K562 (cell line): Measurements from ENCODE around the gene CCDC28A. TPM values are rescaled to one million over a fixed set of nuclear protein-coding genes. Genes with fewer than 3 reads are reported as not detected.

ENCODE experiments used
- ATAC-seq: fragments of 200-7000 bp; cut with Tn5 transposase; 3 replicates; pipeline ENCODE4 v1.9.1; 2020; ENCODE audit warnings: moderate library complexity
- BruUV-seq: library from RNA; stranded (reverse); fragments of 400-500 nt; replicated peaks from 2 replicates; lab custom pipeline; 2021; lab: Mats Ljungman, UMichigan
- CTCF ChIA-PET: fragments of 300-600 bp; formaldehyde crosslinking; extraction: SDS; loops from one replicate; lab custom pipeline; 2021; ENCODE audit warnings: low intra/inter-chr PET ratio; lab: Yijun Ruan, JAX
- POLR2A ChIA-PET: fragments of 300-600, 350-650 bp; sonication (Branson Sonifier 250); formaldehyde crosslinking; extraction: SDS; loops from one replicate; lab custom pipeline; 2021; ENCODE audit warnings: antibody characterized with exemption, inconsistent platforms; lab: Yijun Ruan, JAX
- DNase-seq, 4 experiments: peaks; one replicate each; pipeline versions ENCODE4 v3.0.0 to v3.0.0-alpha.2; 2011 to 2018; ENCODE audit warnings: low spot score in 3 of 4, mixed read lengths in 3 of 4; ENCODE audit errors: extremely low read depth in 1 of 4
- FAIRE-seq: peaks from 2 replicates; lab custom pipeline; 2011; peaks lifted over from hg19 to GRCh38; lab: Jason Lieb, UNC
- H2AFZ ChIP-seq: 2 replicates; pipeline ENCODE4 v1.6.0; 2011; ENCODE audit warnings: low read depth, low read length, control low read depth, inconsistent platforms
- H3K27ac ChIP-seq: fragments of 200-600 bp; 3 replicates; pipeline ENCODE4 v1.8.0; 2011; ENCODE audit warnings: low read depth, mild to moderate bottlenecking, control low read depth, inconsistent platforms, low read length, moderate library complexity, mixed read lengths; ENCODE audit errors: extremely low read depth
- H3K27me3 ChIP-seq, 2 experiments: fragments of 300-600 bp in 1 of 2; 2 replicates in 1 of 2; 3 replicates in 1 of 2; pipeline versions ENCODE4 v1.6.0 to v1.8.0; 2011; ENCODE audit warnings: inconsistent platforms in 2 of 2, low read length in 2 of 2, mild to moderate bottlenecking in 1 of 2, mixed read lengths in 1 of 2, moderate library complexity in 1 of 2; ENCODE audit not compliant: control insufficient read depth in 2 of 2, insufficient read depth in 2 of 2
- H3K36me3 ChIP-seq: fragments of 300-600 bp; 3 replicates; pipeline ENCODE4 v1.8.0; 2011; ENCODE audit warnings: mild to moderate bottlenecking, low read length, inconsistent platforms; ENCODE audit not compliant: control insufficient read depth, insufficient read depth
- H3K4me1 ChIP-seq, 2 experiments: fragments of 200-600 bp in 1 of 2; replicated peaks in 1 of 2; 2 replicates in 1 of 2; 3 replicates in 1 of 2; pipeline versions ENCODE4 v1.5.1 to v1.8.0; 2011; ENCODE audit warnings: inconsistent platforms in 2 of 2, low read length in 2 of 2, mild to moderate bottlenecking in 1 of 2, mixed read lengths in 1 of 2, moderate library complexity in 1 of 2; ENCODE audit not compliant: control insufficient read depth in 2 of 2, insufficient read depth in 2 of 2
- H3K4me2 ChIP-seq: 2 replicates; pipeline ENCODE4 v1.6.1; 2011; ENCODE audit warnings: low read length, control low read depth, inconsistent platforms, mixed read lengths; ENCODE audit not compliant: insufficient read depth
- H3K4me3 ChIP-seq: fragments of 200-600 bp; sonication (generic), shearing (Covaris generic); 2 replicates; pipeline ENCODE4 v1.5.1; 2016; ENCODE audit warnings: control low read depth, inconsistent platforms
- H3K79me2 ChIP-seq: fragments of 200-600 bp; 3 replicates; pipeline ENCODE4 v1.8.0; 2011; ENCODE audit warnings: low read length, inconsistent platforms; ENCODE audit not compliant: control insufficient read depth, insufficient read depth
- H3K9ac ChIP-seq, 2 experiments: 2 replicates each; pipeline versions ENCODE4 v1.6.0 to v1.6.1; 2011; ENCODE audit warnings: low read depth in 2 of 2, low read length in 2 of 2, control low read depth in 1 of 2, inconsistent platforms in 1 of 2, mild to moderate bottlenecking in 1 of 2, mixed read lengths in 1 of 2; ENCODE audit not compliant: insufficient read depth in 1 of 2
- H3K9me1 ChIP-seq: one replicate; pipeline ENCODE4 v1.6.0; 2011; ENCODE audit warnings: inconsistent platforms, mild to moderate bottlenecking, low read length, moderate library complexity; ENCODE audit not compliant: control insufficient read depth, insufficient read depth
- H3K9me3 ChIP-seq: replicated peaks from 2 replicates; pipeline ENCODE4 v1.5.1; 2011; ENCODE audit warnings: low read depth, low read length, inconsistent platforms; ENCODE audit not compliant: control insufficient read depth, insufficient read depth
- H4K20me1 ChIP-seq: replicated peaks from 2 replicates; pipeline ENCODE4 v1.6.1; 2011; ENCODE audit warnings: low read length, inconsistent platforms, mixed read lengths; ENCODE audit not compliant: control insufficient read depth, insufficient read depth
- ETV1 ChIP-seq: fragments of 450-650 bp; conservative IDR thresholded peaks from 2 replicates; pipeline ENCODE4 v1.6.1; 2016; ENCODE audit warnings: missing genetic modification characterization, control low read depth, low read depth, missing compliant biosample characterization
- FUS ChIP-seq: fragments of 200-400 bp; formaldehyde crosslinking; optimal IDR thresholded peaks from 2 replicates; pipeline ENCODE3; 2017; ENCODE audit warnings: low read depth, low read length
- HMG20A ChIP-seq: fragments of 450-650 bp; formaldehyde crosslinking; conservative IDR thresholded peaks from 2 replicates; pipeline ENCODE4 v1.4.0; 2020; ENCODE audit warnings: mild to moderate bottlenecking, mixed read lengths
- HMGXB4 ChIP-seq: sonication (generic); formaldehyde crosslinking; IDR thresholded peaks from 2 replicates; pipeline ENCODE4 v1.8.1; 2023; ENCODE audit warnings: mild to moderate bottlenecking, missing genetic modification reagents
- KDM1A ChIP-seq, 2 experiments: fragments of 450-650 bp; IDR thresholded peaks; 2 replicates each; pipeline ENCODE4 v1.6.1; 2016; ENCODE audit warnings: mild to moderate bottlenecking in 2 of 2
- MCM7 ChIP-seq, 2 experiments: fragments of 450-650 bp; IDR thresholded peaks; 2 replicates each; pipeline ENCODE4 v1.6.1; 2016 to 2018
- NCOA6 ChIP-seq: fragments of 450-650 bp; IDR thresholded peaks from 2 replicates; pipeline ENCODE4 v1.6.1; 2017; ENCODE audit warnings: mild to moderate bottlenecking
- SMAD1 ChIP-seq: fragments of 150-350 bp; IDR thresholded peaks from 2 replicates; pipeline ENCODE4 v1.6.1; 2014; ENCODE audit warnings: low read length, low read depth; ENCODE audit not compliant: partially characterized antibody
- SNIP1 ChIP-seq: fragments of 450-650 bp; IDR thresholded peaks from 2 replicates; pipeline ENCODE4 v1.7.1; 2017; ENCODE audit warnings: low read depth, mild to moderate bottlenecking
- SP1 ChIP-seq: sonication (generic); formaldehyde crosslinking; IDR thresholded peaks from 2 replicates; pipeline ENCODE4 v1.8.1; 2022; ENCODE audit warnings: mild to moderate bottlenecking, missing genetic modification reagents
- ZBTB9 ChIP-seq: fragments of 450-650 bp; formaldehyde crosslinking; IDR thresholded peaks from 2 replicates; pipeline ENCODE4 v1.4.0; 2020; ENCODE audit warnings: mild to moderate bottlenecking, moderate library complexity
- ZNF121 ChIP-seq: sonication (generic); formaldehyde crosslinking; conservative IDR thresholded peaks from 2 replicates; pipeline ENCODE4 v1.8.0; 2022; ENCODE audit warnings: missing genetic modification reagents
- ZNF184 ChIP-seq: sonication (generic); formaldehyde crosslinking; IDR thresholded peaks from 2 replicates; pipeline ENCODE4 v1.5.0; 2020; ENCODE audit warnings: missing genetic modification reagents
- ZNF551 ChIP-seq: fragments of 250-450 bp; sonication (Bioruptor Pico); IDR thresholded peaks from 2 replicates; pipeline ENCODE4 v1.5.0; 2021; ENCODE audit warnings: mild to moderate bottlenecking, moderate library complexity
- ZNF592 ChIP-seq: fragments of 450-650 bp; IDR thresholded peaks from 2 replicates; pipeline ENCODE4 v1.6.1; 2017; ENCODE audit warnings: antibody characterized with exemption, mild to moderate bottlenecking
- ZNF707 ChIP-seq: fragments of 250-450 bp; sonication (Bioruptor Pico); conservative IDR thresholded peaks from 2 replicates; pipeline ENCODE4 v1.8.0; 2022; ENCODE audit warnings: inconsistent platforms, mild to moderate bottlenecking, moderate library complexity
- ZNF780A ChIP-seq: fragments of 250-450 bp; sonication (Bioruptor Pico); IDR thresholded peaks from 2 replicates; pipeline ENCODE4 v1.5.0; 2021; ENCODE audit warnings: mild to moderate bottlenecking
- WGBS: fragments of 100-300 bp; shearing (Covaris generic); methylation state at CpG from one replicate; pipeline ENCODE4 v1.1.6; 2016; ENCODE audit warnings: low coverage, mixed read lengths; ENCODE audit not compliant: insufficient coverage; ENCODE audit errors: missing lambda C conversion rate; 5-methylcytosine and 5-hydroxymethylcytosine counted together
- in situ Hi-C: fragments of 300-500 bp; cut with MboI; formaldehyde crosslinking; loops from 4 replicates; pipeline ENCODE4 v1.15.0; 2018; ENCODE audit warnings: inconsistent platforms, mixed read lengths
- intact Hi-C: fragments of 100-400 bp; cut with micrococcal nuclease; formaldehyde crosslinking; loops from 2 replicates; pipeline ENCODE4 v1.14.2; 2022
- polyA plus RNA-seq, 8 experiments: library from polyadenylated mRNA; depleted of rRNA in 4 of 8; stranded (reverse) in 5 of 8; unstranded in 3 of 8; fragments of >200 nt; fragmentation: Nextera tagmentation in 2 of 8; fragmentation: Illumina TruSeq in 1 of 8; extraction: Ambion mirVana in 2 of 8; extraction: Trizol in 1 of 8; gene quantifications; 2 replicates each; pipeline versions ENCODE4 v1.2.1 to v1.2.3, GENCODE V29; 2011 to 2014; ENCODE audit warnings: inconsistent platforms in 1 of 8, missing spikeins in 1 of 8
- total RNA-seq, 7 experiments: library from RNA; depleted of rRNA in 6 of 7; stranded (reverse); fragments of >200 nt in 6 of 7; fragmentation: Illumina TruSeq in 2 of 7; extraction: Trizol in 2 of 7; gene quantifications; 2 replicates each; pipeline versions ENCODE4 v1.2.1 to v1.2.3, GENCODE V29; 2011 to 2021; ENCODE audit warnings: low replicate concordance in 1 of 7

Gene CCDC28A
- total and polyA plus RNA-seq, 9 of the 15 experiments (the other 6 are each of a cell fraction or from before 2014, with no cell fraction given): 12.6 to 35.5 (median 19.1) TPM

- ChIA-PET CTCF (interaction anchor here (0.7 kb wide), 1 partner anchor 1282 kb away, joined by 3 read pairs; no protein-coding TSS in a partner anchor), POLR2A (interaction anchor here (0.5 kb wide), 1 partner anchor 618 kb away, joined by 3 read pairs; no protein-coding TSS in a partner anchor)
- in situ Hi-C loops: no loop called here
- H3K27me3 ChIP-seq: no peaks in the 10 kb centered on the region
- FAIRE-seq (no peak), DNase-seq (no peak), ATAC-seq (no peak)
- H3K4me2 ChIP-seq: no peak overlapping the region
- BruUV-seq: no TSS peak
- intact Hi-C loops: no loop called here
- no peak overlapping the region for H2AFZ ChIP-seq
- H3K4me3 ChIP-seq: no peak overlapping the region
- H3K4me1 ChIP-seq: no peaks in the 10 kb centered on the region
- H3K27ac ChIP-seq: no peak overlapping the region
- no peaks in the 10 kb centered on the region for H4K20me1 ChIP-seq
- no peaks in the 10 kb centered on the region for H3K36me3 ChIP-seq
- no peaks in the 10 kb centered on the region for H3K9me1 ChIP-seq
- H3K9ac ChIP-seq: no peak overlapping the region
- WGBS: 28% methylated on average over 4 of the region's 4 CpGs
- no peaks in the 10 kb centered on the region for H3K9me3 ChIP-seq
- no peaks in the 10 kb centered on the region for H3K79me2 ChIP-seq
- TF ChIP-seq ZNF780A (CRISPR knock-in tag) (no peak), ZNF184 (no peak), ZNF592 (no peak), SP1 (no peak), SMAD1 (no peak), HMG20A (no peak), SNIP1 (no peak), ZNF707 (no peak), MCM7 (IDR thresholded peaks at IDR 0.05) (no peak), KDM1A (IDR thresholded peaks at IDR 0.05) (no peak), ZNF551 (CRISPR knock-in tag) (no peak), HMGXB4 (CRISPR knock-in tag) (no peak), ETV1 (tag) (no peak), FUS (no peak), ZNF121 (no peak), ZBTB9 (CRISPR knock-in tag) (no peak), NCOA6 (no peak)
Observed at GRCh38 chr6:138785079-138785478, 11.5 kb downstream of the CCDC28A start.
